Endothelial cell of umbilical vein (primary cell): ENCODE results near the gene ERBB4. TPM values are rescaled to one million over a fixed set of nuclear protein-coding genes. Genes with fewer than 3 reads are reported as not detected.

ENCODE experiments used
- BruUV-seq: library from RNA; stranded (reverse); fragments of 400-500 nt; replicated peaks from 2 replicates; lab custom pipeline; 2021; lab: Mats Ljungman, UMichigan
- CTCF ChIA-PET: fragments of 300-600, 350-600 bp; sonication (Branson Sonifier 250); formaldehyde crosslinking; loops from one replicate; lab custom pipeline; 2021; ENCODE audit warnings: antibody characterized with exemption, inconsistent platforms; lab: Charles Lee
- POLR2A ChIA-PET: fragments of 300-600, 350-600 bp; sonication (Branson Sonifier 250); formaldehyde crosslinking; loops from one replicate; lab custom pipeline; 2021; ENCODE audit warnings: antibody characterized with exemption, inconsistent platforms; lab: Charles Lee
- DNase-seq: peaks from one replicate; pipeline ENCODE4 v3.0.0-alpha.2; 2011; ENCODE audit warnings: low read depth, low spot score
- FAIRE-seq: peaks from 2 replicates; lab custom pipeline; 2011; peaks lifted over from hg19 to GRCh38; lab: Jason Lieb, UNC
- H2AFZ ChIP-seq: 2 replicates; pipeline ENCODE4 v1.6.0; 2012; ENCODE audit warnings: low read depth, low read length, control low read depth, inconsistent platforms
- H3K27ac ChIP-seq: 2 replicates; pipeline ENCODE4 v1.5.1; 2011; ENCODE audit warnings: low read depth, mild to moderate bottlenecking, control low read depth, low read length, moderate library complexity; ENCODE audit not compliant: insufficient read depth
- H3K27me3 ChIP-seq, 2 experiments: 2 replicates each; pipeline versions ENCODE4 v1.6.0 to v1.6.1; 2011; ENCODE audit warnings: low read length in 2 of 2, mixed read lengths in 1 of 2; ENCODE audit not compliant: control insufficient read depth in 2 of 2, insufficient read depth in 2 of 2
- H3K36me3 ChIP-seq, 2 experiments: 2 replicates in 1 of 2; 3 replicates in 1 of 2; pipeline ENCODE4 v1.5.1; 2011; ENCODE audit warnings: low read length in 2 of 2, mild to moderate bottlenecking in 1 of 2, moderate library complexity in 1 of 2; ENCODE audit not compliant: control insufficient read depth in 2 of 2, insufficient read depth in 2 of 2; ENCODE audit errors: extremely low read depth in 1 of 2
- H3K4me1 ChIP-seq: 3 replicates; pipeline ENCODE4 v1.5.1; 2011; ENCODE audit warnings: mild to moderate bottlenecking, low read length; ENCODE audit not compliant: control insufficient read depth, insufficient read depth; ENCODE audit errors: extremely low read depth
- H3K4me2 ChIP-seq: 2 replicates; pipeline ENCODE4 v1.6.1; 2011; ENCODE audit warnings: low read length, control low read depth, mixed read lengths; ENCODE audit not compliant: insufficient read depth
- H3K4me3 ChIP-seq, 3 experiments: fragments of 200-600 bp in 1 of 3; sonication (generic), shearing (Covaris generic) in 1 of 3; replicated peaks in 1 of 3; 2 replicates each; pipeline ENCODE4 v1.5.1; 2011 to 2016; ENCODE audit warnings: control low read depth in 3 of 3, low read length in 3 of 3, mild to moderate bottlenecking in 2 of 3, inconsistent platforms in 1 of 3, low read depth in 1 of 3, moderate library complexity in 1 of 3; ENCODE audit not compliant: insufficient read depth in 1 of 3
- H3K79me2 ChIP-seq: 2 replicates; pipeline ENCODE4 v1.6.0; 2012; ENCODE audit warnings: low read length, inconsistent platforms; ENCODE audit not compliant: control insufficient read depth, insufficient read depth
- H3K9ac ChIP-seq: replicated peaks from 2 replicates; pipeline ENCODE3; 2011; ENCODE audit warnings: low read length, control low read depth; ENCODE audit not compliant: insufficient read depth; ENCODE audit errors: extremely low read depth
- H3K9me1 ChIP-seq: replicated peaks from 3 replicates; pipeline ENCODE4 v1.6.0; 2011; ENCODE audit warnings: mild to moderate bottlenecking, low read length; ENCODE audit not compliant: control insufficient read depth, insufficient read depth; ENCODE audit errors: extremely low read depth
- H3K9me3 ChIP-seq: replicated peaks from 2 replicates; pipeline ENCODE4 v1.5.1; 2012; ENCODE audit warnings: low read length, inconsistent platforms; ENCODE audit not compliant: control insufficient read depth, insufficient read depth
- H4K20me1 ChIP-seq: replicated peaks from 2 replicates; pipeline ENCODE3; 2011; ENCODE audit warnings: mild to moderate bottlenecking, low read length; ENCODE audit not compliant: control insufficient read depth, insufficient read depth; ENCODE audit errors: extremely low read depth
- EZH2 ChIP-seq: IDR thresholded peaks from 2 replicates; pipeline ENCODE4 v1.6.1; 2012; ENCODE audit warnings: borderline replicate concordance, low read depth, mild to moderate bottlenecking, moderate library complexity, low read length, inconsistent platforms; ENCODE audit not compliant: severe bottlenecking
- FOS ChIP-seq: IDR thresholded peaks from 2 replicates; pipeline ENCODE4 v1.6.1; 2011; ENCODE audit warnings: mild to moderate bottlenecking, low read length, moderate library complexity, borderline replicate concordance; ENCODE audit not compliant: insufficient read depth
- GATA2 ChIP-seq: IDR thresholded peaks from 2 replicates; pipeline ENCODE4 v1.7.0; 2011; ENCODE audit warnings: low read depth, mild to moderate bottlenecking, moderate library complexity, mixed read lengths, low read length; ENCODE audit not compliant: insufficient read length, insufficient read depth
- JUN ChIP-seq: IDR thresholded peaks from 2 replicates; pipeline ENCODE4 v1.6.1; 2011; ENCODE audit warnings: borderline replicate concordance, low read depth; ENCODE audit not compliant: insufficient read length, insufficient read depth
- MYC ChIP-seq: IDR thresholded peaks from one replicate; pipeline ENCODE4 v1.6.1; 2011; ENCODE audit warnings: mild to moderate bottlenecking, low read depth, low read length
- POLR2A ChIP-seq: IDR thresholded peaks from 2 replicates; pipeline ENCODE4 v1.6.1; 2012; ENCODE audit warnings: low read depth, mild to moderate bottlenecking, control low read depth, low read length
- POLR2AphosphoS5 ChIP-seq: IDR thresholded peaks from 2 replicates; pipeline ENCODE4 v1.6.1; 2012; ENCODE audit warnings: low read depth, mild to moderate bottlenecking, control low read depth, low read length, moderate library complexity; ENCODE audit not compliant: insufficient read depth
- dilution Hi-C: fragments of 300-500 bp; cut with MboI; formaldehyde crosslinking; loops from one replicate; pipeline ENCODE4 v1.15.0; 2019; ENCODE audit warnings: low sequenced_read_pairs; ENCODE audit not compliant: extremely low pct_ligation_motif_present
- intact Hi-C: fragments of 100-400 bp; cut with micrococcal nuclease; formaldehyde crosslinking; loops from one replicate; pipeline ENCODE4 v1.10.0; 2022
- polyA plus RNA-seq, 4 experiments: library from polyadenylated mRNA; depleted of rRNA in 3 of 4; stranded (reverse) in 3 of 4; unstranded in 1 of 4; fragments of >200 nt; gene quantifications; 2 replicates each; pipeline versions ENCODE4 v1.2.1 to v1.2.3, GENCODE V29; 2011 to 2012; ENCODE audit warnings: missing spikeins in 1 of 4
- total RNA-seq: library from RNA; stranded (reverse); gene quantifications from 2 replicates; pipeline ENCODE4 v1.2.3, GENCODE V29; 2021
- TF ChIP-seq, protein P1 (sequence below), 2 donors: IDR thresholded peaks; 1 replicate in 1 of 2; 2 replicates in 1 of 2; pipeline ENCODE4 v1.5.1; 2011; ENCODE audit warnings: low read length in 2 of 2, mild to moderate bottlenecking in 2 of 2, moderate library complexity in 2 of 2, control low read depth in 1 of 2, inconsistent platforms in 1 of 2, low read depth in 1 of 2; ENCODE audit not compliant: insufficient read depth in 1 of 2; ENCODE audit errors: extremely low read depth in 1 of 2
- TF ChIP-seq, protein P2 (sequence below): IDR thresholded peaks from 2 replicates; pipeline ENCODE4 v1.6.1; 2011; ENCODE audit not compliant: insufficient read depth, insufficient read length

ERBB4 gene
- total and polyA plus RNA-seq, 2 donors (not counting 3 experiments of a cell fraction or from before 2014, with no cell fraction given): 0.01 to 0.27 TPM

GRCh38 chr2:212112401-212112800 lies 426.2 kb downstream of the ERBB4 start:
- DNase-seq: no peak
- no peak overlapping the region for H3K4me2 ChIP-seq
- TF ChIP-seq, protein P1, sequence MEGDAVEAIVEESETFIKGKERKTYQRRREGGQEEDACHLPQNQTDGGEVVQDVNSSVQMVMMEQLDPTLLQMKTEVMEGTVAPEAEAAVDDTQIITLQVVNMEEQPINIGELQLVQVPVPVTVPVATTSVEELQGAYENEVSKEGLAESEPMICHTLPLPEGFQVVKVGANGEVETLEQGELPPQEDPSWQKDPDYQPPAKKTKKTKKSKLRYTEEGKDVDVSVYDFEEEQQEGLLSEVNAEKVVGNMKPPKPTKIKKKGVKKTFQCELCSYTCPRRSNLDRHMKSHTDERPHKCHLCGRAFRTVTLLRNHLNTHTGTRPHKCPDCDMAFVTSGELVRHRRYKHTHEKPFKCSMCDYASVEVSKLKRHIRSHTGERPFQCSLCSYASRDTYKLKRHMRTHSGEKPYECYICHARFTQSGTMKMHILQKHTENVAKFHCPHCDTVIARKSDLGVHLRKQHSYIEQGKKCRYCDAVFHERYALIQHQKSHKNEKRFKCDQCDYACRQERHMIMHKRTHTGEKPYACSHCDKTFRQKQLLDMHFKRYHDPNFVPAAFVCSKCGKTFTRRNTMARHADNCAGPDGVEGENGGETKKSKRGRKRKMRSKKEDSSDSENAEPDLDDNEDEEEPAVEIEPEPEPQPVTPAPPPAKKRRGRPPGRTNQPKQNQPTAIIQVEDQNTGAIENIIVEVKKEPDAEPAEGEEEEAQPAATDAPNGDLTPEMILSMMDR (IDR thresholded peaks at IDR 0.05; ENCODE audit: extremely low read depth in 1 of 2, insufficient read depth in 1 of 2, low read depth in 1 of 2, low read length in 2 of 2): no peak
- TF ChIP-seq POLR2A (no peak), EZH2 (no peak), MYC (no peak), JUN (no peak), FOS (no peak), POLR2AphosphoS5 (no peak), GATA2 (no peak)
- TF ChIP-seq, protein P2, sequence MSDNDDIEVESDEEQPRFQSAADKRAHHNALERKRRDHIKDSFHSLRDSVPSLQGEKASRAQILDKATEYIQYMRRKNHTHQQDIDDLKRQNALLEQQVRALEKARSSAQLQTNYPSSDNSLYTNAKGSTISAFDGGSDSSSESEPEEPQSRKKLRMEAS: no peak
- no peaks in the 10 kb centered on the region for H3K36me3 ChIP-seq
- intact Hi-C loops: no loop called here
- dilution Hi-C loops: no loop called here
- no peak for FAIRE-seq
- no peak overlapping the region for H2AFZ ChIP-seq
- POLR2A ChIA-PET: no interaction called here
- H3K27ac ChIP-seq: no peak overlapping the region
- H4K20me1 ChIP-seq: no peaks in the 10 kb centered on the region
- H3K4me1 ChIP-seq: peaks cover 26% of the 10 kb centered on the region
- H3K9me1 ChIP-seq: no peaks in the 10 kb centered on the region
- H3K27me3 ChIP-seq: no peaks in the 10 kb centered on the region
- H3K79me2 ChIP-seq: no peaks in the 10 kb centered on the region
- CTCF ChIA-PET: interaction anchor here (0.9 to 1.8 kb wide), 3 partner anchors 15 to 108 kb away, joined by 3 to 5 read pairs (median 3); no protein-coding TSS in a partner anchor
- BruUV-seq: no TSS peak
- H3K9me3 ChIP-seq: no peaks in the 10 kb centered on the region
- H3K4me3 ChIP-seq: no peak overlapping the region
- H3K9ac ChIP-seq: no peak overlapping the region
